ENCODE data around the gene CTBP2.

Gene CTBP2

DNA sequence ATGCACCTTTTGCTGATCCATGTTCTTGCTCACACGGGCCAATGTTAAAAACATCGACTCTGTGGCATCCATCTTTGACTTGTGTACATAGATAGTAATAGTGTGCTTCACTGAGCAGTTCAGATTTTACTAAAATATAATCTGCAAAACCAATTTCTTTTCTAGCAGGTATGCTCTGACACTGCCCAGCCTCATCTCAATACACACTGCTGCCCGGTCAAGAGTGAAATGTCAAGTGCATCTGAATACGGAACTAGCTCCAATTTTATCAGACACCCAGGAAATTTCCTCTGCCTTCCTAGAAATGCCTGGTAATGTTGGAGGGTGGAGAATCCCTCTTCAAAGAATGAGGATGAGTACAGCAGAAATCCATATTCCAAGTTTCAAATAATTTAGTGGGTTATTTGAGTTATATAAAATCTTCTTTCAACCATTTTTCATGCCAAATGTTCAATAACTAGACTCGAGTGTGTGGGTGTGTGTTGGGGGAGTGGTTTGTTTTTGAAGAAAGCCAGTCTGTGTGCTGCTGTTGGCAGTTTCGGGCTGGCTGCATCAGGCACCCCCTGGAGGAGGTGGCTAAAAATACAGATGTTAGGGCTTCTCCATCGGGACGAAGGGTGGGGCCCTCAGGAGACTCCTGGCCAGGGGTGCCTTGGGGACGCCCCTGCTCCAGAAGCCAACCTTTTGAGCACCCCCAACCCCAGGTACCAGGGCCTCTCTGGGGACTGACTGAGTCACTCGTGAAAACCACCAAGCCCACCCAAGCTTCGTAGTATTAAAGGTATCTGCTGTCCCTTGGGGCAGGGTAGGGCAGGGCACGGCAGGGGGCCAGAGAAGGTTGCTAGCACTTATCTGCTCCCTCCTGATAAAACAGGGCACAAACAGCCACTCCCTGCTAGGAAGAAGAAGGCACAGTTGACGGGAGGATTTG is 15.4 kb downstream of the CTBP2 start:
- DNase-seq (ENCODE audit: low read depth in 2 of 2), result no peak

DNA sequence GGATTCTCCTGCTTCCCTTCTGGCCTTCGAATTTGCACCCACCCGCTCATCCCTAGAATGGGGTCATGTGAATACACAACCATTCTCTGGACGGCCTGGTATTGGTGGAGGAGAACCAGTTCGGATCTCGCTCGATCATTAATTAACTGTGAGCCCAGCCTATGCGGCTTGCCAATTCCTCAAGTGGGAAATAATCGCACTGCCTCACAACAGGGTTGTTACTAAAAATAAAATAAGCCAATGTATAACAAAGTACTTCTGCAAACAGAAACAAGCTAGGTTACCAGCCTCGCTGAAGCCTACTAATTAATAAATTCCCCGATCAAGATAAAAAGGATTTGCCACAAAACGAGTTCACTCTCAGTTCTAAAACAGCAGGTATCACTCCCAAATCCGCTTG is 16.2 kb downstream of the CTBP2 start:
- DNase-seq (ENCODE audit: low read depth in 2 of 2), result no peak

DNA sequence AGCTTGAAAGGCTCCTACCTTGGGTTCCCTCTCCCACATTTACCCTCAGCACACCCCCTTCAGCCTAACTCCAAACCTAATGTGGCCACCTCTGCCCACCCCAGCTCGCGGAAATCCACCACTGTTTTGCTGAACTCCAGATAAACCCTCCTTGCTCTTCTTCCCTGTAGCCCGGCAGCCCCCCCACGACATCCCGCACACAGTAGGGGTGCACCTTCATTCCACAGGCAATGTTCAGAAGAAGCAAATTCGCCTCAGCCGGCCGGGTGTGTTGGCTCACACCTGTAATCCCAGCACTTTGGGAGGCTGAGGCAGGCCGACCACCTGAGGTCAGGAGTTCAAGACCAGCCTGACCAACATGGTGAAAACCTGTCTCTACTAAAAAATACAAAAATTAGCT is 17.4 kb downstream of the CTBP2 start:
- no peak for DNase-seq (ENCODE audit: low read depth in 2 of 2)

DNA sequence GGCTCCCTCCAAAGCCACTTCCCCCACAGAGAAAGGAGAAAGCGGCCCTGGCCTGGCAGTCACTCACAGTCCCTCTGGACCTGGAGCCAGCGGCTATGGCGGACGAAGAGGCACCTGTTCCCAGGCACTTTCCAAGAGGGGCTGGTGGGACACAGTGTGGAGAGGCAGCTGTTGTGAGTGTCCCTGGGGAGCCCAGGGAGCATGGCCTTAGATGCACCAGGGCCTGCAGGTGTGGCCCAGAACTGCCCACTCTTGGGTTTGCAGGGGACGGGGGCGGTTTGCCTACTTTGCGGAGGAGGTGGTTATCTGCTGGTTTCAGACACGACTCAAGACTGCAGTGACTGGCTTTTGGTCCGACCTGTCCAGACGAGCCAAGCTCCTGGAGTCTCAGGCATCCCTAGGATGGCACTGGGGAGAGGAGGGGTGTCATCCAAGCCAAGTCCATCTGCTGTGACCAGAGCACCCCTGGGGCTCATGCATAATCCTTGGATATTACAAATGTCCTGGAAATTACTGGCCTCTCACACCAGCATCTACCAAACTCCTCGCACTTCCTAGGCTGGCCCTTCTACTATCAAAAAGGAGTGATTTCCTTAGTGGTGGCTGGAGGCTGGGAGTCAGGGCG is 18.4 kb downstream of the CTBP2 start:
- no peak for DNase-seq (ENCODE audit: low read depth in 2 of 2)

DNA sequence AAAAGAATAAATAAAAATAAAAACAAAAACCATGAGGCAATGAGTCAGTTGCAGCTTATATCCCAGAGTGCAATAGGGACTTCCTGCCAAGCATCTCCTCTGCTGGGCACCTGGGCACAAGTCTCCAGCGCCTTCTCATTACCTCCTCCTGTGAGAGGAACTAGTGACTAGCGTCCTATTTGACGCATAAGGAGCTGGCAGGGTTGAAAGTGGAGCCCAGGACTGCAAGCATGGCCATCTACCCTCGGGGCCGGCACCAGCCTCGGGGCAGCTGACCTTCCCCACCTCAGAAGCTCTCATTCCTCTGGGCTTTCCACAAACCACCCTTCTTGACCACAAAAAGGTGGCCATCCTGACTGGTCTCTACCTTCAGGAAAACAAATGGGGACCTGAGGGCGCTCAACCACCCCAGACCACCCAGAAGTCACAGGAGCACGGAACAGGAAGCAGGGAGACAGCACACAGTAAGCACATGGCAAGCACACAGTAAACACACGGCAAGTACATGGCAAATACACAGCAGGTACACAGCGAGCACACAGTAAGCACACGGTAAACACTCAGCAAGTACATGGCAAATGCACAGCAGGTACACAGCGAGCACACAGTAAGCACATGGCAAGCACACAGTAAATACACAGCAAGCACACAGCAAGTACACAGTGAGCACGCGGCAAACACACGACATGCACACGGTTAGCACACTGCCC is 19.1 kb downstream of the CTBP2 start:
- no peak for DNase-seq (ENCODE audit: low read depth in 2 of 2)

DNA sequence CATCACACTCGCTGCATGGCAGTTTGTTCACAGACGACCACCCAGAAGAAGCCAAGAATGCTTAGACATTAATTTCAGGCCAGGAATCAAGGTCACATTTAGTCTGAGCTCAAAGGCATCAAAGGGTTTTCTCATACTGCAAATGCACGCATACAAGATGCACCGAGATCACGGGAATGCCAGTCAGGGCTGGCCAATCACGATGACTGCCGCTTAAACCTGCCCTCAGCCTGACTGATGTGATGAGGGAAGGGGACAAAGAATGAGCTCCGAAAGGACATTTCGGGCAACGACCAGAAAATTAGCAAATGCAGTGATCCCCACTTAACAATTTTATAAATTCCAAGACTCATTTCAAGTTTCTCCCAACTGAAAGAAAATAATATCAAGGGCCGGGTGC is 20.2 kb downstream of the CTBP2 start:
- no peak for DNase-seq (ENCODE audit: low read depth in 2 of 2)

DNA sequence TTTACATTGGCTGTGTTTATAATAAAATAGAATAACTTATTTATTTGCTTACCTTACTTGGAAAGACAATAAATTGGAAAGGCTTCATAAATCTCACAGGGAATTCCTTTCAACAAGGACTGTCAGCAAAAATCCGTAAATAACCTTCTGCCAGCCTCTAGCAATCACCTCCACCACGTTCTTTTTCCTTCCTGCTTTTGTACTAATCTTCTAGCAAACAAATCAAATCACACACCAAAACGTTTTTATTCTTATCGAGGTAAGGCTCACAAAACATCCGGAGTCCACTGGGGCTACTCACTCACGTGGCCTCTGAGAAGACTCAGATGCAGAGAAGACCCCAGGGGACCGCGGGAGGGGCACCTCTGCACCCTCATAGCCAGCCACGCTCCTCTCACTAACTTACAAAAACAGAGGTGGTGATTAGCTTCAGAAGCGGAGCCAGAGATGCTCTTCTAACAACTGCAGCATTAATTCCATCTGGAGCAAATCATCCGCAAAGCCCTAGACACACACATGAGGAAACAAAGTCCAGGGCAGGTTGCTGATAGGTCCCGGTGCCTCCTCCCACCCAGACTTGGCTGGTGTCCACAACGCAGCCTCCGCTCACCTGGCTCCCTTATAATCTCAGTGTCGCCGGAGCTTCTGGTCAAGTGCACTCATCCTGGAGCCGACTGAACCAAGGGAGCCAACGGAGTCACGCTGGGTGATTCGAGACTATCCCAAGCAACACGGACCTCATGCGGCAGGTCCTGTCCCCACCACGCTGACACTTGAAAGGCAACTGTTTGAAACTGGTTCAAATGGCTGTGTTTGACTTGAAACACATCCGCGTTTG is 22.5 kb downstream of the CTBP2 start:
- no peak for DNase-seq (ENCODE audit: low read depth in 2 of 2)

DNA sequence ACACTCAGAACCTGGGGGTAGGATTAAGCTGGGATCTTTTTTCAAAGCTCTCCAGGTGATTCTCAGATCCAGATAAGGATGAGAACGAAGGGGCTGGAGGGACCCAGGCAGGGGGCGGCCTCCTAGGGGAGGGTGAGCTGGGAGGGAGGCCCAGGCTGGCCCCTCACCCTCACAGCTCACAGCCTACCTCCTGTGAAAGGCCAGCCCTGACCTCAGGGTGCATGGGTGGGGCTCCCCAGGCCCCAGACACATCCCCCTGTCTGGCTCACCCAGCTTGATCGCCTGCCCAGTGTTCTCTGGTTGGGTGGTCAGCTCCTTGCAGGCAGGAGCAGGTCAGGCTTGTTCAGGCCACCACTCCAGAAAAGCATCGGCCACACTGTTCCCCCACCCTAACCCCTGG is 24.3 kb downstream of the CTBP2 start:
- no peak for DNase-seq (ENCODE audit: low read depth in 2 of 2)

DNA sequence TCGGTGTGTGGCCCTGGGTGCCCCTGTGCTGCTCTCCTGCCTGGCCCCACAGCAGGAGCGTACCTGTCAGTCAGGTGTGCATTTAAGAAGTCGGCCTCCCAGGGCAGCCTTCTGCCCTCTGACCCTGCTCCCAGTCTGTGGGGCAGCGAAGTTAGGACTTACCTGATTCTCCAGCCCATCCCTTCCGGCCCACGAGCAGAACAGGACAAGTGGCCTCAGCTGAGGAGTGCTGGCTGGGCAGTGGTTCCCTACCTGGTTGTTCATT is 24.7 kb downstream of the CTBP2 start:
- no peak for DNase-seq (ENCODE audit: low read depth in 2 of 2)

DNA sequence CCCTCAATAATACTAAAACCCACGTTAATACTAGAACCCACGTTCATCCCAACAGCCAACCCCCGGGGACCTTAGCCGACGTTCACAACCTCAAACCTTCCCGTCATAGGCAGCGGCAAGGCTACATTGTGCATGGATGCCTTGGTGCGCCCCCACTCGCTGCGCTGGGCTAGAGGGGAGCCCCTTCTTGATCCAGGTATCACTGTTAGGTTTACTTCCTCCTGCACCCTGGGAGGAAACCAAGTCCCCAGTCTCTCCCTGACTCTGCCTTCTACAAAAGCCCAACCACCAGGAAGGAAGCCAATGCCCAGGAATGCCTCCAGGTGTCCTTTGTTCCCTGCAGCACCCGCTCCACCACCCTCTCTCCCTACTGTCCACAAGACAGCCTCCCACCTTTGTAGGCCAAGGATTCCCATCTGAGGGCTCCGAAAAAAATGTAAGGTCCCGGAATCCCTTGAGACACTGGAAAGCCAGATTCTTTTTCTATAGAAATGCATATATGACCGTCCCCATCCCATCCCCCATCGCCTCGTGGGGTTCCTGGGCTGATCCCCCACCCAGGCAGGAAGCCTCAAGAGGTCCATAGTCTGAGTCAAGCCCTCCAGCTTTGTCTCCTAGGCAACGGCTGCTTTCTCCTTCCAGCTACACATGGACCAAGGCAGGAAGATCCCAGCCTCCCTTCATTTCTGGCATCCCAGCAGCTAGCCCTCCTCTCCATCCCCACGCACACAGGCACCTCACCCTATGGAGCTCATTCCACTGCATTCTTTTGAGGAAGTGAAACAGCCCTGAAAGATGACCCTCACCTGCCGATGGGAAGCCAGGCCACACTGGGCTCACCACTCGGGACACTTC is 25.2 kb downstream of the CTBP2 start:
- no peak for DNase-seq (ENCODE audit: low read depth in 2 of 2)

DNA sequence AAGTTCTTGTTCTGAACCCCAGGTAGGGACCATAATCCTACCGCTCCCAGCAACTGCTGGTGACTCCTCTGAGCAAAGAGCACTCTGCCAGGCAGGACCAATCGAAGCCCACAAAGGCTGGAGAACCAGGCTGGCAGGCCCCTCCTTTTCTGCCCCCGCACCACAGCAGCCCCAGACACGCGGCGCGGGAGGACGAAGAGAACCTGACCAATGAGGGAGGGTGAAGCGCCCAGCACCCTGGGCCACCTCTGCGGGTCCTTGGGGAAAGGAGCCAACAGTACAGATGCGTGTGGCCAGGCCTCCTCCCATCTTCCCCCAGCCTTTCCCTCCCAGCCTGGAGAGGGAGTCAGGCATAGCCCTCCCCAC is 25.9 kb downstream of the CTBP2 start:
- no peak for DNase-seq (ENCODE audit: low read depth in 2 of 2)

DNA sequence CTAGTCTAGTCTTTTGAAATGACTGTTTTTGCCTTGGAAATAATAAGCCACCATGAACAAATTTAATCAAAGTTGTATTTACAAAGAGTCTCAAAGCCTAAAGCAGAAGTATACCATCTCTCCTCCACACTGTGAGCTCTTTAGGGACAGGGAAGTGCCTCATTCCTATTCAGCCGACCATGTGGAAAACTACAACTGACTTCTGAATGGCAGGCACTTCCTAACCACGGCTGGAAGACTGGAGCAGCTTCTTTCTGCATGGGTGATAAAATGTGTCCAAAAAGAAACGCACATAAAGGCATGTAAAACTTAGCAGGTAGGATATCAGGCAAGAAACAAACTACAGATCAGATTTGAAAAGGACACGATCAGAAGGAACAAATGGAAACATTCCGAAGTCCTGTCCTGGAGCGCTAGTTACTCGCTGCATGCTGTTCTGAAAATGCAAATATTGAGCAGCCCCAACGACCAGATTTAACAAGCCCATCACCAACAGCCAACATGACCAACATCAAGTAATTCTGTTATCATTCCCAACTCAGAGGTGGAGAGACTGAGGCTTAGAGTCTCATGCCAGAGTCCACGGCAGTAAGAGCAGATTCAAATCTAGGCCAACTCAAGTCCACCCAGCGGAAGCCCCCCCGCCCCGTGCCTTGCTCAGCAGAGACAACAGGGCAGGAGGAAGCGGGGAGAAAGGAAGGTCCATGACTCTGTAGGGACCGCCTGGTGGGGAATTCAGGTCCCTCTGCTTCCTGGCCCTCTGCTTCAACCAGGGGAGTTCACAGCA is 26.5 kb downstream of the CTBP2 start:
- no peak for DNase-seq (ENCODE audit: low read depth in 2 of 2)

DNA sequence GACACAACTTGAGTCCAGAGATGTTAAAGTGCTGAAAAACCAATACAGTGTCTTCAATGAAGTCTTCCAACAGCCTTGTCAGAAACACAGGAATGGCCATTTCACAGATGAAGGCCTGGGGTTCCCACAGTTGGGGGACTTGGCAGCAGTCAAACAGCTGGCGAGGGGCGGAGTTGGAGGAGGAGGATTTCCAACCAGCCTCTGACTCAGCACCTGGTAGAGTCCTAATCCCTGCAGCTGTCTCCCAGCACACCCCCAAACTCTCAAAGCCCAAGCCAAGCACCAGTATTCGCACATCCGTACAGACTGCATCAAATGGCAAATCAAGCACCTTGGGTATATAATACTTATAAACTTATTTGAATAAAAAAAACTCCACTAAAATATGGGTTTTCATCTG is 28.0 kb downstream of the CTBP2 start:
- DNase-seq (ENCODE audit: low read depth in 2 of 2), result no peak

DNA sequence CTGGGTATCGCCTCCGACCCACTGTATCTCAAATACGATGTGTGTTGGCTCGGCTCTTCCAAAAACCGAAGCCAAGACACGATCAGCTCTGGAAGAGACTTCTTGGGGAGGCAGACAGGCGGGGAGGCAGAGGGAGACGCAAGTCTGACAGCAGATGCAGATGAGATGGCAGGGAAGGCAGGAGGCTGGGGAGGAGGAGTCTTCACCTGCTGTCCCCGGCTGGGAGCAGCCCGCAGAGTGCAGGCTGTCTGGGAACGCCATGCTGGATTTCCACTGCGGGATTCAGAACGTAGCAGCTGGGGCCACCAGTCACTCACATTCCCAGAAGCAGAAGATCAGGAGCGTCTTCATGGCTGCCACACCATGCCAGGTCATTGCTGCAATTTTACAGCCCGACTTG is 29.4 kb downstream of the CTBP2 start:
- no peak for DNase-seq (ENCODE audit: low read depth in 2 of 2)

DNA sequence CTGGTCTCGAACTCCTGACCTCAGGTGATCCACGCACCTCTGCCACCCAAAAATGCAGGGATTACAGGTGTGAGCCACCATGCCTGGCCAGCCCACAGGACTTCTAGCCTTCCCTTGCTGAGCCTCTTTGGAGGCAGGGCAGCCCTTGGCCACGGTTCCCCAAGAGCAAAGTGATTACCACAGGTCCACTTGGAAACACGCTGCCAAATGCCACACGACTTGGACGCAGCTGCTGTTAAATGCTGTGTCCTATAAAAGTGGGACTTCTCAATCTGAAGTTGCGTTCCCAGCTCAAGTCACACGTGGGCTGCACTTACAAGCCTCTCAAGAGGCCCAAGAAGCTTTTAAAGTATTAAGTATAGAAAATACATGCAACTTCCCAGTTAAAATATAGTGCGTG is 30.1 kb downstream of the CTBP2 start:
- DNase-seq (ENCODE audit: low read depth in 2 of 2), result no peak

DNA sequence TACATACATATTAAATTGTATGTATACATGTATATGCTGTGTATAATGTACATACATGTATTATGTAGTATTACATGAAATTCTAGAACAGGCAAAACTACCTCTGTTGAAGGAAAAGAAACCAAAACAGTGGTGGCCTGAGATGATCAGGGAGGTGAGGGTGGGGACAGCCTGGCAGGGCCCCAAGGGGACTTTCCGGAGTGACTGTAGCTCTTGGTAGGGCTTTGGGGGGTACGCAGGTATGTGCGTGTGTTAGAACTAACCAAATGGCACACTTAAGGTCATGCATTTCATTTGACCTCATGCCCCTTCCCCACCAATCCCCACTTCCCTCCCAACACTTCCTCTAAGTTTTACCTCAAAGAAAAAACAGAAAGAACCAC is 31.3 kb downstream of the CTBP2 start:
- DNase-seq (ENCODE audit: low read depth in 2 of 2), result no peak

DNA sequence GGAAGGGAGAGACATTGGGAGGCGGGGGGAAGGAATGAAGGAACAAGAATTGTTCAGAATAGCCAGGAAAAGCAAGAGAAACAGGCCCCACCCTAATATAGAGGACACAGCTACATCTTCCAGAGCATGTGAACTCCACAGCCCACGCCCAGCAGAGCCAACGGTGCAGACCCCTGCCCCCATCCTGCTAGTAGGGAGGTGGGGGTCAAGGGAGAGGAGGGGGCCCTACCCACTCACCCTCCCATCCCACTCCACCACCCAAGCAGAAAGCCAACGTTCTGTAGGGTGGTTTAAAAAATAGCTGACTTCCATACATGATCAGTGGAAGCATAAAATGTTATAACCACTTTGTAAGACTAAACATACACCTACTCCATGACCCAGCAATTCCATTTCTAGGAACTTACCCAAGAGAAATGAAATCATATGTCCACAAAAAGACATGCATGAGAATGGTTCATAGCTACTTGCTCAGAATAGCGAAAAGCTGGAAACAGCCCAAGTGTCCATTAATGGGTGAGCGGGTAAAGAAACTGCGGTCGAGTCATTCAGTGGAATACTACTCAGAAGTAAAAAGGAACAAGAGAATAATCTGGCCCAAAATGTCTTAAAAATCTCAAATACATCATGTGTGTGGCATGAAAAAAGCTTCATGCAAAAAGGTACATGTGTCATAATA is 31.8 kb downstream of the CTBP2 start:
- no peak for DNase-seq (ENCODE audit: low read depth in 2 of 2)

DNA sequence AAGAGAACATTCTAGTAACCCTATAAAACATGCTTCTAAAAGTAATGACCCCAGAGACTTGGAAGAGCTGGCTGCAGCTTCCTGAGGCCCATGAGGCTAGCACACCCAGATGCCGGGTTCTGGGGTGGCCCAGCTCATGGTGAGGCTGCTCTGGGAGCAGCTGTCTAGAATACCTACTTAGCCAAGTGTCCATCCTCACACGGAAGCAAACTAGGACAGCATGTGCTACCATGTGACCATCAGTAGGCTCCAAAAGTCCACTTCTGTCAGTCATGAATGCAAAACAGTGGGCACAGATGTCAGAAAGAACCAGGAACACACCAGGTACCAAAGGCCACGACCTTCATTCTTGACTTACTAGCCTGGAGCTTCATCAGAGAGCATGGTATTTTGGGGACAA is 32.4 kb downstream of the CTBP2 start:
- no peak for DNase-seq (ENCODE audit: low read depth in 2 of 2)

DNA sequence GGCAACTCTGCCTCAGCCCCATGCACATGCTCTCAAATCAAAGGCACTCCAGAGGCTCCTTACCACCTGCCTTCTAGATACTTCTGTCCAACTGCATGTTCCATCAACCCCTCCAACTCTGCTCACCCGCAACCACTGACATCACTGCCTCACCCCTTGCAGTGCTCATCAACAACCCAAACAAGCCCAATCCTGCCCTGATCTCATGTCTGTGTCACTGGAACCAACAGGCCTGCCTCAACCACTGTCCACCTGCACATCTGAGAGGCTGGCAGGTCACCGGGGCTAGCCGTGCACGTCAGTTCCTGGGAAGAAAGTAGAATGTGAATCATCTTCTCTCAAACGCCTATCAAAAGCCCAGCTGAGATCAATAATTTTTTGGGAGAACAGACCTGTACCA is 33.3 kb downstream of the CTBP2 start:
- DNase-seq (ENCODE audit: low read depth in 2 of 2), result no peak
